Hepatocyte (in vitro differentiated cells): ENCODE data around the gene PSMA7.

Experiments used
- EZH2 ChIP-seq: fragments of 200-600 bp; sonication (generic); IDR thresholded peaks from 2 replicates; pipeline ENCODE4 v1.6.1; 2016; ENCODE audit warnings: antibody characterized with exemption, mild to moderate bottlenecking, borderline replicate concordance
- EZH2phosphoT487 ChIP-seq: fragments of 200-600 bp; sonication (generic); IDR thresholded peaks from one replicate; pipeline ENCODE4 v1.6.1; 2018; ENCODE audit warnings: antibody characterized with exemption, mild to moderate bottlenecking, low read depth, moderate library complexity; ENCODE audit not compliant: unreplicated experiment, severe bottlenecking
- TF ChIP-seq, protein P1 (sequence below): fragments of 200-600 bp; sonication (generic); IDR thresholded peaks from 2 replicates; pipeline ENCODE4 v1.5.1; 2016; ENCODE audit warnings: antibody characterized with exemption, mild to moderate bottlenecking; ENCODE audit not compliant: poor library complexity

DNA sequence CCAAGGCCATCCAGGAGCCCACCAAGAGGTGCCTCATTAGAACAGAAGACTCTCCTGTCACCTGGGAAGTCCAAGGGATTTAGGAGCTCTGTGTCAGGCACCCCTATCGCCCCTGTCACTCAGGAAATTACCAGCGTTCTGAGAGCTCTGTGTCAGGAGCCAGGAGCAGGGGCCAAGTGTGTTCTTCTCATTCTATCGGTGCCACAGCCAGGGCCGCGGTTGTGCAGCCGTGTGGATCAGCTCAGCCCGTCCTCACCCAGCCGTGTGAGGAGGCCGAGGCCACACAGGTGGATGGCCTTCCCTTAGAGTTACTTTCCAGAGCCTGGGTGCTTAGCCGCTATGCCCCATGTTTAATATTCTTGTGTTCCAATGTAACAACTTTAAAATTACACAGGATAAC, 49.4 kb upstream of the PSMA7 start:
- TF ChIP-seq, protein P1, sequence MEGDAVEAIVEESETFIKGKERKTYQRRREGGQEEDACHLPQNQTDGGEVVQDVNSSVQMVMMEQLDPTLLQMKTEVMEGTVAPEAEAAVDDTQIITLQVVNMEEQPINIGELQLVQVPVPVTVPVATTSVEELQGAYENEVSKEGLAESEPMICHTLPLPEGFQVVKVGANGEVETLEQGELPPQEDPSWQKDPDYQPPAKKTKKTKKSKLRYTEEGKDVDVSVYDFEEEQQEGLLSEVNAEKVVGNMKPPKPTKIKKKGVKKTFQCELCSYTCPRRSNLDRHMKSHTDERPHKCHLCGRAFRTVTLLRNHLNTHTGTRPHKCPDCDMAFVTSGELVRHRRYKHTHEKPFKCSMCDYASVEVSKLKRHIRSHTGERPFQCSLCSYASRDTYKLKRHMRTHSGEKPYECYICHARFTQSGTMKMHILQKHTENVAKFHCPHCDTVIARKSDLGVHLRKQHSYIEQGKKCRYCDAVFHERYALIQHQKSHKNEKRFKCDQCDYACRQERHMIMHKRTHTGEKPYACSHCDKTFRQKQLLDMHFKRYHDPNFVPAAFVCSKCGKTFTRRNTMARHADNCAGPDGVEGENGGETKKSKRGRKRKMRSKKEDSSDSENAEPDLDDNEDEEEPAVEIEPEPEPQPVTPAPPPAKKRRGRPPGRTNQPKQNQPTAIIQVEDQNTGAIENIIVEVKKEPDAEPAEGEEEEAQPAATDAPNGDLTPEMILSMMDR, result no peak
- no peak for TF ChIP-seq EZH2
- no peak for TF ChIP-seq EZH2phosphoT487
